HT1080 (cell line): ENCODE results near the gene YKT6. TPM values are rescaled to one million over a fixed set of nuclear protein-coding genes. Genes with fewer than 3 reads are reported as not detected.

Source experiments
- DNase-seq: peaks from one replicate; pipeline ENCODE4 v3.0.0-alpha.2; 2015; ENCODE audit warnings: low read depth
- total RNA-seq: library from RNA; depleted of rRNA; stranded (reverse); fragments of >200 nt; shearing (Covaris generic); gene quantifications from 2 replicates; pipeline ENCODE4 v1.2.3, GENCODE V29; 2014

YKT6 gene
- total RNA-seq, 1 experiment from 2014 or later = 201 TPM

DNA sequence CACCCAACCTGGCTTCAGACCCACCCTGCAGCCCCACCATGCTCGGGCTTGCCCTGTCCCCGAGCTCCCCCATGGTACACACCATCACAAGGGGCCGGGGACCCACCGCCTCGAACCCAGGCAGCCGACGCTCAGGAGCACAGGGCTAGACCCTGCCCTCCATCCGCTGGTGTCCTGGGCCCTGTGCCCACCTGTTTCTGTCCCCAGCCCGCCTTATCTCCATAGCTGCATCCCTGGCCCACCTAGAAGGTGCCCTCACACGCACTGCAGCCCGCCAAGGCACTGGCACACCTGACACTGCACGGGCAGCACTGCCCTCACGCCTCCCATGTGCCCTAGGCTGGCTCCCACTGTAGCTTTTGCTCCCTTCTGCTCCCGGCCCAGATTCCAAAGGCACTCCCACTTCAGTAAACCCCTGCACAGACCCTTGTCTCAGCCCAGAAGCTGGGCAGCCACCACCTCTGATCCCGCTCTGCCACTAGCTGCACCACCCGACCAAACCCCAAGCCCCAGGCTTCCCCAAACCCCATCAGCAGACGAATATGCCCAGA lies 17.1 kb downstream of the YKT6 start:
- no peak for DNase-seq

DNA sequence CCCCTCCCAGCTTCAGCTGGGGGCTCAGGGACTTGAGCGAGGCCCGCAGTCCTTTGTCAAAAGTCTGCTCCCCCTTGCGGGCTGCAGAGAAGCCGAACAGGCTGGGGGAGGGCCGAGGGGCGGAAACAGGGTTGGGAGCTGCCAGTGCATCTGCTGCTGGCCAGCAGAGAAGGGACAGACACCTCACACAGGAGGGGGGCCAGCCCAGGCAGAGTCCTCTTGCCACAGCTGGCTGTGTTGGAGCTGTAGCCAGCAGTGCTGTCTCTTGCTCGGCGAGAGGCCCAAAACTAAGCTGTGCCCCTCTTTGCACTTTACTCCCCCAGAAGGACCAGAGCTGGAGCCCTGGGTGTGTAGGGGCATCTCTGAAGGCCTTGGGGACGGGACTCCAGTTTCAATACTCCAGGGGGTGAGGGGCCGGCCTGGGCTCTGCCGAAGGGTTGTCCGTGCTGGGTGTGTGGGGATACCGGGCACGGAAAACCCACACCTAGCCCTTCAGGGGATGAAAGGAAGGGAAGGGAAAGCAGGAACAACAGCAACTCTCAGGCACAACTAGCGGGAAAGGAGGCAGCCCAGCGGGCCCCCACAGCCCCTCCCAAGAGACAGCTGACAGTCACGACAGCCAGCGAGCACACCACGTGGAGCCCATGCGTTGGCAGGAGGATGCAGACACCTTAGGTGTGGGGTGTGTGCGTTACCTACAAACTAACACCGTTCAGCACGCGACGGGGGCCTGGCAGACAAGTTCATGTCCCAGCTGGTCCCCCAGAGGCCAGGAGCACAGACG lies 17.8 kb downstream of the YKT6 start:
- no peak for DNase-seq

DNA sequence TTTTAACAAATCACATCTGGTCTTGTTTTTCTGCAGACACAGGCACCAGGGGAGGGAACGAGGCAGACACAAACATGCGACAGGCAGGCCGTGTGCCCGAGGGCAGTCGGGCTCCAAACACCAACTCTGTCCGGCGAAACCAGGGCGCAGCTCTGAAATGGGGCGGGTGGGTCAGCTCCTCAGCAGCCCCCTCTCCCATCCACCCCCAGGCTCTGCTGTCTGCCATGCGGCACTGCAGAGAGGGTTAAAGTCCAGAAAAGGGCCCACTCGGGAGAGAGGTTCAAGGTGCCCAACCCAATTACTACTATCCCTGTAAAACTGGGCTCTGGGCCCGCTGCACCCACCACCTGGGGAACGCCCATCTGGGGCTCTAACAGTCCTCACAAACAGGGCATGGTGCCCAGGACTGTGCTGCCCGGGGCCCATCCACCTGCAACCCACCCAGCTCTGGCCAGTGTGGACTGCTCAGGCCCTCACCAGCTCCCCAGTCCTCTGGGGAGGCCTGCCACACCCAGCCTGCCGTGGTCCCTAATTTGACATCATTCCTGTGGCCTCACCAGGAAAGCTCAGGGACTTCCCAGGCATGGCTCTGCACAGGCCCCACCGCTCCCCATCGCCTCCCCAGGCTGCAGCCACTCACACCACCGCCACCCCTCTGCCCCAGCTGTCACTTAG lies 18.7 kb downstream of the YKT6 start:
- DNase-seq = no peak

GRCh38 chr7:44220046-44220357 lies 19.2 kb downstream of the YKT6 start:
- DNase-seq = no peak

DNA sequence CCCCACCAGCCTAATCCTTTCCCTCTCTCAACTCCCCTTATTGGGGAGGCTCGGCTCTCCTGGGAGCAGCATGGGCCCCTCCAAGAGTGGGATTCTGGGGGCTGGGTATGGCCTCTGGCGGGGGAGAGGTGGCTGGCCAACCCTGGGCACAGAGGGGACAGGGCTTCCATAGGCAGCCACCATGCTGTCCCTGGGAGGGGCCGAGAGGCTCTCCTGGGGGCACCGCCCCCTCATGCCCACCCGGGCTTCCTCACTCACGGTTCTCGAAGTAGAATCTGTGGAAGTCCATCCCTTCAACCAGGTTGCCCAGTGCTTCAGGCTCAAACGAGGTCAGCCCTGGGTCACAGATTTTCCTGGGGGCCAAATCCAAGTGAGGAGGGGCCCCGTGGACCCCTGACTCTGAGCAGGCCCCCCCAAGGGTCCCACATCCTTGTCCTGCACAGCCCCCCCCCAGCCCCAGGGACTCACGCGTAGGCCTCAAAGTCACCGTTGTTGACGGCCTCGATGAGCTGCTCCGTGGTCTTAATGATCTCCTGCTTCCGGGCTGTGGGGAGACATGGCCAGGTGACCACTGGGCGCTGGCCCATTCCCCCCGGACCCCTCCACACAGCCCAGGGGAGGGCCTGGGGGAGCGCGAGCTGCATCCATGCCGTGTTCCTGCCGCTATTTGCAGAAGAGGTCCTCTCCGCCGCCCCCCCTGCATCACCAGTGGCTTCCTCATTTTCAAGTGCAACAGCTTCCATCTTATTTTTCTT lies 19.8 kb downstream of the YKT6 start:
- no peak for DNase-seq

- DNase-seq = no peak
Measured at GRCh38 chr7:44221231-44221791, 20.5 kb downstream of the YKT6 start.

DNA sequence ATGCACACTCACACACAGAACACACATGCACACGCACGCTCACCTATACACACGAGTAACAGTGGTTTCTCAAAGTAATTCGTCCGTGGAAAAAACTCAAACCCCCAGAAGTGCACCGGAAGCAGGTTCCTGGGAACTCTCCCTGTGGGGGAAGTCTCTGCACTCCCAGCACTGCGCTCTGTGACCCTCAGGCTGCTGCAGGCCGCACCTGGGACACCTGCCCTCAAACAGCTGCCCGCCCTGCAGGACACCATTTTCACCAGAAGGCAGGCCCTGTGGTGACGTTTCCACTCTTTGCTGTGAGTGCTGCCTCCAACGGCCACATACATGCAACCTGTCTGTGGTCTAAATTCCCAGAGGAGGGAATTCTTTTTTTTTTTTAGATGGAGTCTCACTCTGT lies 21.3 kb downstream of the YKT6 start:
- DNase-seq = no peak

GRCh38 chr7:44222776-44223261 lies 22.0 kb downstream of the YKT6 start:
- DNase-seq = no peak

GRCh38 chr7:44223362-44224079 lies 22.7 kb downstream of the YKT6 start:
- DNase-seq = no peak

DNA sequence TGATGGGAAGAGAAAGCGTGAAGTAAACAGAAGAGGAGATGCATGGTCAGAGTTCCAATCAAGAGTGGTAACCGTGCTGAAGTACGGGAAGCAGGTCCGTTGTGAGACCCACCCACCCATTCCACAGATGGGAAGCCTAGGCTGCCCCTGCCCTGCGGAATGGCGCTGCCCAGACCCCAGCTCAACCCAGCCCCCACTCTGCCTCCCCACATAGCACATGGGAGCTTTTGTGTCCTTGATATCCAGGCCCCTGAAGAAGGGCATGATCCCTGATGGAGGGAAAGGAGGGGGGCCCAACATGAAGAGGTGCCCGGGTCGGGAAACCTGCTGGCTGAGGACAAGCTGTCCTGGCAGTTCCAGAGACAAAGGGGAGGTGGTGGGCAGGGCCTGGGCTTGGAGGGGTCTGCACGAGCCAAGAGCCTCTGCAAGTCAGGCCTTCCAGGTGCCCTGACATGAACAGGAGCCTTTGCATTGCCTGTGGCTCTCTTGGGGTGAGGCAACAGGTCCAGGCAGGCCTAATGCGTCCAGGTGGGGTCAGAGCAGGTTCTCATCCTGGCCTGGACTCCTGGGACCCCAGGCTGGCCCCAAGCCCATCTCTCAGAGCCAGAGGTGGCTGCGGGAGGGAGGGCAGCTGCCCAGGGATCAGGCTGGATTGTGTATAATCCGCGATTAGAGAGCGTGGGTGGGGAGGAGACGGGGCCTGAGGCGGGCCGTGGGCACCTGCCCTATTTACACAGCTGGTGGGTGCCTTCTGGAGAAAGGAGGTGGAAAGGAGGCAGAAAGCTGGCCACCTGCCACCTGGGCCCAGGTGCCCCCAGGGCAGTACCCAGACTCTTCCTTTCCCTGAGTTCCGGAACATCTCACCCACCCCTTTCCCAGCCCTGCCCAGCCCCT lies 23.5 kb downstream of the YKT6 start:
- DNase-seq = no peak

GRCh38 chr7:44224974-44225565 lies 24.3 kb downstream of the YKT6 start:
- no peak for DNase-seq

DNA sequence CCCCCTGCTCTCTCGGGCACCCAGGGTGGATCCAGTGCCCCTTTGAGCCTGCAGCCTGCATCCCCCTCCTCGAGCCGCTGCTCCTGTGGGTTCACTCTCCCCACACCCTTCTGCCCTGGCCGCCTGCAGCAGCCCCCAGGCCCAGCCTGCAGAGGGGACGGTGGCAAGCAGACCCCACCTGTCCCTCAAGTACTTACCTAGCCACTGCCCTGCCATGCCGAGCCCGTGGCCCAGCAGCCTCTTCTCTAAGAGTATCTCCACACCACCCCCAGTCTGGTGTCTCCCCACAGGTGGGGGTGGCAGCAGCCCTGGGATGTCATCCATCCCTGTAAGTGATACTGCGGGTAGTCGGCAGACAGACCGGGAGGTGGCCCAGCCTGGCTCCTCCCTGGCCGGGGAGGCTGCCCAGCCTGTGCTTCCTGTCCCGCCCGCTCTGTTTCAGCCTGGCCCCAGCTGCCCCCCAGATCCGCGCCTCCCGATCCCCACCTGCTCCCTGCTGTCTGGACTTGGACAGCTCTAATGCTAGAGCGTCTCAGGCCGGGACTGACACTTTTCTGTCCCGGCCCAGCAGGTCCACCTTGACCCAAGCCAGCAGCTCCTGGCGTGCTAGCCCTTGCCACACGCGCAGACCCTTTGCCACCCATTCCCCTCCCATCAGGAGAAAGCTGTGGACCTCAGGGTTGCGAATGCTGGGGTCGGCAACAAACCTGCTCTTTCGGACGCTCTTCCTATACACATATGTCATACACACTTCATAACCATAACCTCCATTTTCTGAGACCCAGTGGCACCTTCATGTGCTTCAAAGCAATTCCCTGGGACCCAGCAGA lies 25.0 kb downstream of the YKT6 start:
- DNase-seq = no peak

GRCh38 chr7:44226396-44226753 lies 25.6 kb downstream of the YKT6 start:
- DNase-seq = no peak

GRCh38 chr7:44227911-44228310 lies 27.1 kb downstream of the YKT6 start:
- DNase-seq = no peak

- no peak for DNase-seq
Measured at GRCh38 chr7:44228571-44229350, 28.0 kb downstream of the YKT6 start.

- no peak for DNase-seq
Measured at GRCh38 chr7:44229546-44230105, 28.8 kb downstream of the YKT6 start.

DNA sequence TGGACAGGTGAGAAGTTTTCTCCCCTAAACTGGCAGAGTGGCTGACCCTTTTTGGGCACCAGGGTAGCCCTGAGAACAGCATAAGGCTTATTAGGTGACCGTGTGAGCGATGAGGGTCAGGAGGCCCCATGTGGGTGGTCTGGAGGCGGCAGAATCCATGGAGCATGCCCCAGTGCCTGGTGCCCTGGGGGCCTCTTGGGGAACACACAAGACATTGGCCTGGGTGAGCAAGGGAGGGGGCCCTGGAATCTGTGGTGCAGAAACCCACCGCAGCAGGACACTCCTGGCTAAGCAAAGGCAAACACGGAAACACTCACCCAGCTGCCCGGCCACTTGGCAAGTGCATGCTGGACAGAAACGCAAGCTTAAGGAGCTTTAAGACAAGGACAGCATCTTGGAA lies 29.5 kb downstream of the YKT6 start:
- DNase-seq = no peak

- no peak for DNase-seq
Measured at GRCh38 chr7:44231088-44231487, 30.3 kb downstream of the YKT6 start.
